GM12878 (cell line): Measurements from ENCODE around the gene PADI2. TPM values are rescaled to one million over a fixed set of nuclear protein-coding genes. Genes with fewer than 3 reads are reported as not detected.

Source experiments
- ATAC-seq: fragments of 200-7000 bp; cut with Tn5 transposase; 3 replicates; pipeline ENCODE4 v1.9.1; 2020; ENCODE audit warnings: mild to moderate bottlenecking, moderate library complexity
- BruUV-seq: library from RNA; stranded (reverse); fragments of 400-500 nt; replicated peaks from 2 replicates; lab custom pipeline; 2021; lab: Mats Ljungman, UMichigan
- CTCF ChIA-PET: fragments of 300-600 bp; sonication (Branson Sonifier 250); formaldehyde crosslinking; extraction: SDS; loops from one replicate; lab custom pipeline; 2021; ENCODE audit warnings: inconsistent platforms; lab: Yijun Ruan, JAX
- POLR2A ChIA-PET: fragments of 350-600 bp; formaldehyde crosslinking; extraction: SDS; loops from one replicate; lab custom pipeline; 2021; ENCODE audit warnings: inconsistent platforms; lab: Charles Lee
- RAD21 ChIA-PET: fragments of 300-600 bp; sonication (Branson Sonifier 250); formaldehyde crosslinking; loops from one replicate; lab custom pipeline; 2023; ENCODE audit warnings: antibody characterized with exemption; ENCODE audit not compliant: unreplicated experiment; lab: Charles Lee
- SMC1A ChIA-PET: fragments of 300-600 bp; sonication (Branson Sonifier 250); formaldehyde crosslinking; loops from one replicate; lab custom pipeline; 2023; ENCODE audit not compliant: unreplicated experiment, uncharacterized antibody; lab: Charles Lee
- DNase-seq: peaks from one replicate; pipeline ENCODE4 v3.0.0-alpha.2; 2011; ENCODE audit warnings: low read depth, low spot score
- FAIRE-seq: peaks from 3 replicates; lab custom pipeline; 2011; peaks lifted over from hg19 to GRCh38; lab: Jason Lieb, UNC
- H2AFZ ChIP-seq: 2 replicates; pipeline ENCODE4 v1.6.0; 2011; ENCODE audit warnings: low read depth, low read length, control low read depth; ENCODE audit not compliant: control insufficient read depth
- H3K27ac ChIP-seq: 2 replicates; pipeline ENCODE4 v1.5.1; 2011; ENCODE audit warnings: control low read depth; ENCODE audit not compliant: control insufficient read depth, insufficient read depth
- H3K27me3 ChIP-seq, 2 experiments: replicated peaks in 1 of 2; 2 replicates each; pipeline versions ENCODE4 v1.6.0 to v1.6.1; 2011; ENCODE audit warnings: low read length in 1 of 2; ENCODE audit not compliant: control insufficient read depth in 2 of 2, insufficient read depth in 2 of 2
- H3K36me3 ChIP-seq, 2 experiments: 2 replicates each; pipeline ENCODE4 v1.5.1; 2011; ENCODE audit warnings: low read length in 1 of 2; ENCODE audit not compliant: control insufficient read depth in 2 of 2, insufficient read depth in 2 of 2
- H3K4me1 ChIP-seq: 2 replicates; pipeline ENCODE4 v1.6.1; 2011; ENCODE audit warnings: mild to moderate bottlenecking, low read length, moderate library complexity, mixed read lengths; ENCODE audit not compliant: control insufficient read depth, insufficient read depth
- H3K4me2 ChIP-seq: 2 replicates; pipeline ENCODE4 v1.6.0; 2011; ENCODE audit warnings: control low read depth; ENCODE audit not compliant: control insufficient read depth, insufficient read depth
- H3K4me3 ChIP-seq: fragments of 200-600 bp; sonication (generic); 2 replicates; pipeline ENCODE4 v1.5.1; 2016
- H3K79me2 ChIP-seq: 2 replicates; pipeline ENCODE4 v1.6.0; 2011; ENCODE audit warnings: low read length; ENCODE audit not compliant: control insufficient read depth, insufficient read depth
- H3K9ac ChIP-seq: 2 replicates; pipeline ENCODE4 v1.8.0; 2011; ENCODE audit warnings: low read length, control low read depth, mixed read lengths; ENCODE audit not compliant: control insufficient read depth, insufficient read depth
- H3K9me3 ChIP-seq: replicated peaks from 3 replicates; pipeline ENCODE4 v1.5.1; 2011; ENCODE audit warnings: mild to moderate bottlenecking, low read length; ENCODE audit not compliant: control insufficient read depth, insufficient read depth
- H4K20me1 ChIP-seq: 2 replicates; pipeline ENCODE4 v1.6.0; 2011; ENCODE audit not compliant: control insufficient read depth, insufficient read depth
- CHD4 ChIP-seq: fragments of 200-600 bp; sonication (generic); IDR thresholded peaks from 2 replicates; pipeline ENCODE4 v1.6.1; 2016; ENCODE audit warnings: mild to moderate bottlenecking
- EZH2 ChIP-seq: IDR thresholded peaks from 2 replicates; pipeline ENCODE4 v1.6.1; 2012; ENCODE audit warnings: low read depth, mild to moderate bottlenecking, control low read depth, inconsistent platforms, low read length, borderline replicate concordance; ENCODE audit not compliant: control insufficient read depth
- FOXM1 ChIP-seq: IDR thresholded peaks from 2 replicates; pipeline ENCODE4 v1.6.1; 2012; ENCODE audit warnings: low read depth, mild to moderate bottlenecking, inconsistent platforms, low read length, moderate library complexity
- GATAD2B ChIP-seq: fragments of 450-650 bp; conservative IDR thresholded peaks from 2 replicates; pipeline ENCODE4 v1.6.1; 2017; ENCODE audit warnings: low read depth, mild to moderate bottlenecking, moderate library complexity
- KLF5 ChIP-seq: fragments of 450-650 bp; IDR thresholded peaks from 2 replicates; pipeline ENCODE4 v1.6.1; 2014; ENCODE audit warnings: mild to moderate bottlenecking; ENCODE audit not compliant: partially characterized antibody
- NFIC ChIP-seq: IDR thresholded peaks from 2 replicates; pipeline ENCODE4 v1.6.1; 2012; ENCODE audit warnings: low read depth, mild to moderate bottlenecking, inconsistent platforms, low read length, moderate library complexity
- PML ChIP-seq: IDR thresholded peaks from 2 replicates; pipeline ENCODE4 v1.6.1; 2012; ENCODE audit warnings: low read length, inconsistent platforms
- RAD51 ChIP-seq: fragments of 450-650 bp; IDR thresholded peaks from 2 replicates; pipeline ENCODE4 v1.6.1; 2016; ENCODE audit warnings: moderate library complexity, mild to moderate bottlenecking, inconsistent platforms
- TCF3 ChIP-seq: IDR thresholded peaks from 2 replicates; pipeline ENCODE4 v1.6.1; 2012; ENCODE audit warnings: low read depth, mild to moderate bottlenecking, low read length, borderline replicate concordance; ENCODE audit not compliant: insufficient read depth
- ZNF384 ChIP-seq: IDR thresholded peaks from 2 replicates; pipeline ENCODE4 v1.6.1; 2012; ENCODE audit warnings: low read depth, mild to moderate bottlenecking, low read length, improper control_type of control experiment, borderline replicate concordance
- WGBS: methylation state at CpG from one replicate; pipeline ENCODE4 v1.1.6; 2016; ENCODE audit warnings: low lambda C conversion rate; ENCODE audit not compliant: insufficient replicate concordance, insufficient coverage; ENCODE audit errors: missing lambda C conversion rate; 5-methylcytosine and 5-hydroxymethylcytosine counted together
- in situ Hi-C: fragments of 300-500 bp; cut with MboI; formaldehyde crosslinking; loops from 9 replicates; pipeline ENCODE4 v1.14.3; 2018; ENCODE audit warnings: mixed read lengths
- intact Hi-C: fragments of 100-400 bp; cut with micrococcal nuclease; formaldehyde crosslinking; loops from one replicate; pipeline ENCODE4 v1.14.2; 2022; ENCODE audit not compliant: unreplicated experiment
- polyA plus RNA-seq, 11 experiments: library from polyadenylated mRNA; depleted of rRNA in 4 of 11; unstranded in 6 of 11; stranded (reverse) in 5 of 11; fragments of >200 nt; fragmentation: Nextera tagmentation in 4 of 11; fragmentation: Illumina TruSeq in 1 of 11; extraction: Ambion mirVana in 4 of 11; extraction: Trizol in 1 of 11; gene quantifications; 1 replicate in 1 of 11; 2 replicates in 10 of 11; pipeline versions ENCODE4 v1.2.1 to v1.2.3, GENCODE V29; 2011 to 2016; ENCODE audit warnings: inconsistent platforms in 2 of 11, missing spikeins in 2 of 11, low read depth in 1 of 11
- total RNA-seq, 4 experiments: library from RNA; depleted of rRNA in 3 of 4; stranded (reverse); fragments of >200 nt in 3 of 4; fragmentation: Illumina TruSeq in 1 of 4; extraction: Trizol in 1 of 4; gene quantifications; 2 replicates each; pipeline versions ENCODE4 v1.2.1 to v1.2.3, GENCODE V29; 2013 to 2021
- TF ChIP-seq, protein P1 (sequence below): fragments of 450-650 bp; IDR thresholded peaks from 2 replicates; pipeline ENCODE4 v1.6.1; 2017; ENCODE audit warnings: borderline replicate concordance
- TF ChIP-seq, protein P2 (sequence below): IDR thresholded peaks from 2 replicates; pipeline ENCODE4 v1.6.1; 2011; ENCODE audit warnings: borderline replicate concordance, low read depth, mild to moderate bottlenecking, moderate library complexity, mixed read lengths, low read length; ENCODE audit not compliant: insufficient read depth; ENCODE audit errors: extremely low read length

The PADI2 gene
- total and polyA plus RNA-seq, 10 of the 15 experiments (the other 5 are each of a cell fraction or from before 2014, with no cell fraction given), result 0.05 to 3.0 (median 0.10) TPM; not detected in 1

DNA sequence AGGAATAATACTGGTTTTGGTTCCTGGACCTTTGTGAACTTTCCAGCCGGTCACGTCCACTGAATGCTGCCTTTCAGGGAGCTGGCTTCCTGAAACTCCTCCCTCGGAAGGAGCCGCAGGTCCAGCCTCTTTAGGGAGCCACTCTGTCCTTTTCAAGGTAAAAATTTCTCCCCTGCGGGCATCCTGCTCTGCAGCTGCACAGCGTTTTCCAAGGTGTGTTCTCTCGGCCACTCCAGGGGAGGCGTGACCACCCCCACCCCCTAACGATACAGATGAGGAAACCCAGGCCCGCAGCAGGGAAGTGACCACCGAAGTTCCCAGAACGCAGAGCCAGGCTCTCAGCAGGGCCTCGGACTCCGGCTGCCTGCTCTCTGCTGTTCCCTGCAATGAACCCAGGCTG, 21.5 kb downstream of the PADI2 start:
- no peak for TF ChIP-seq RAD51
- TF ChIP-seq FOXM1, result no peak
- no peak for TF ChIP-seq CHD4
- TF ChIP-seq, all 136 proteins: peak for 0
- no peak for DNase-seq
- H3K4me3 ChIP-seq, result no peak overlapping the region
- in situ Hi-C loops (no loop called here), intact Hi-C loops (no loop called here)
- H4K20me1 ChIP-seq, result no peaks in the 10 kb centered on the region
- no peaks in the 10 kb centered on the region for H3K4me1 ChIP-seq
- RAD21 ChIA-PET, result no interaction called here
- H3K9ac ChIP-seq, result no peak overlapping the region
- no peak overlapping the region for H3K27ac ChIP-seq
- WGBS, result 30% methylated on average over 14 of the region's 14 CpGs
- no peak for FAIRE-seq
- H3K4me2 ChIP-seq, result no peak overlapping the region
- H2AFZ ChIP-seq, result no peak overlapping the region
- H3K27me3 ChIP-seq, result no peaks in the 10 kb centered on the region
- no peak for ATAC-seq
- POLR2A ChIA-PET, result interaction anchor here (0.5 kb wide), 1 partner anchor 23 kb away, joined by 6 read pairs; no protein-coding TSS in a partner anchor
- no peaks in the 10 kb centered on the region for H3K36me3 ChIP-seq
- CTCF ChIA-PET, result no interaction called here
- BruUV-seq, result no TSS peak
- H3K79me2 ChIP-seq, result no peaks in the 10 kb centered on the region
- SMC1A ChIA-PET, result interaction anchor here (1.0 to 1.7 kb wide), 3 partner anchors 14 to 24 kb away, joined by 3 to 4 read pairs (median 3); no protein-coding TSS in a partner anchor
- H3K9me3 ChIP-seq, result no peaks in the 10 kb centered on the region; the same call in 2 of the 3 replicates

DNA sequence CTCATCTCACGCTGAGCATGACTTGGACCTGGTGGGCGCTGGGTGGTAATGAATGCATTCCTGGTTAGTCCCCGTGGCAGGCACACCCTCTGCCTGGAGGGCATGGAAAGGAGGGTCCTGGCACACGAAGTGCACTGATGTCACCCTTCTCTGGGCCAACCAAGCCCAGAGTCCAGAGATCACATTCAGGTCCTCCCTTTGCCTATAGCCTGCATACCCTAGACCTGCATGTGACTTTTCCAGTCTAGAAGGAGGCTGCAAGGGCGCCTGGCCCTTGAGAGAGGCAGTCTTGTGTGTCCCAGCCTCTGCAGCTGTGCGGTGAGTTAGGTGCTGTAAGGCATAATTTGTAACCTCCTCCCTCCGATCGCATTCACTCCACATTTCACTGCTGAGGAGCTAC, 22.1 kb downstream of the PADI2 start:
- Histone ChIP-seq H3K36me3 (no peaks in the 10 kb centered on the region), H3K4me2 (no peak overlapping the region), H3K4me1 (no peaks in the 10 kb centered on the region), H3K79me2 (no peaks in the 10 kb centered on the region), H2AFZ (no peak overlapping the region), H3K27ac (no peak overlapping the region), H3K27me3 (no peaks in the 10 kb centered on the region), H3K9me3 (no peaks in the 10 kb centered on the region; the same call in 2 of the 3 replicates), H3K4me3 (no peak overlapping the region), H3K9ac (no peak overlapping the region), H4K20me1 (no peaks in the 10 kb centered on the region)
- no peak for FAIRE-seq
- intact Hi-C loops (no loop called here), in situ Hi-C loops (no loop called here)
- TF ChIP-seq NFIC (no peak), KLF5 (no peak), PML (no peak), GATAD2B (no peak), TCF3 (no peak), ZNF384 (no peak), EZH2 (no peak)
- TF ChIP-seq, protein P1, sequence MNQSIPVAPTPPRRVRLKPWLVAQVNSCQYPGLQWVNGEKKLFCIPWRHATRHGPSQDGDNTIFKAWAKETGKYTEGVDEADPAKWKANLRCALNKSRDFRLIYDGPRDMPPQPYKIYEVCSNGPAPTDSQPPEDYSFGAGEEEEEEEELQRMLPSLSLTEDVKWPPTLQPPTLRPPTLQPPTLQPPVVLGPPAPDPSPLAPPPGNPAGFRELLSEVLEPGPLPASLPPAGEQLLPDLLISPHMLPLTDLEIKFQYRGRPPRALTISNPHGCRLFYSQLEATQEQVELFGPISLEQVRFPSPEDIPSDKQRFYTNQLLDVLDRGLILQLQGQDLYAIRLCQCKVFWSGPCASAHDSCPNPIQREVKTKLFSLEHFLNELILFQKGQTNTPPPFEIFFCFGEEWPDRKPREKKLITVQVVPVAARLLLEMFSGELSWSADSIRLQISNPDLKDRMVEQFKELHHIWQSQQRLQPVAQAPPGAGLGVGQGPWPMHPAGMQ, result no peak
- TF ChIP-seq, protein P2, sequence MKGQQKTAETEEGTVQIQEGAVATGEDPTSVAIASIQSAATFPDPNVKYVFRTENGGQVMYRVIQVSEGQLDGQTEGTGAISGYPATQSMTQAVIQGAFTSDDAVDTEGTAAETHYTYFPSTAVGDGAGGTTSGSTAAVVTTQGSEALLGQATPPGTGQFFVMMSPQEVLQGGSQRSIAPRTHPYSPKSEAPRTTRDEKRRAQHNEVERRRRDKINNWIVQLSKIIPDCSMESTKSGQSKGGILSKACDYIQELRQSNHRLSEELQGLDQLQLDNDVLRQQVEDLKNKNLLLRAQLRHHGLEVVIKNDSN, result no peak
- CTCF ChIA-PET, result no interaction called here
- no peak for ATAC-seq
- BruUV-seq, result no TSS peak
- SMC1A ChIA-PET, result interaction anchor here (1.3 to 1.7 kb wide), 2 partner anchors 13 to 24 kb away, joined by 3 to 4 read pairs; no protein-coding TSS in a partner anchor
- POLR2A ChIA-PET, result no interaction called here
- RAD21 ChIA-PET, result interaction anchor here (1.4 kb wide), 1 partner anchor 17 kb away, joined by 3 read pairs; no protein-coding TSS in a partner anchor
- no peak for DNase-seq
- WGBS, result 38% methylated on average over 8 of the region's 8 CpGs
